Measurements from ENCODE around the gene ABCA3.

The ABCA3 gene

DNA sequence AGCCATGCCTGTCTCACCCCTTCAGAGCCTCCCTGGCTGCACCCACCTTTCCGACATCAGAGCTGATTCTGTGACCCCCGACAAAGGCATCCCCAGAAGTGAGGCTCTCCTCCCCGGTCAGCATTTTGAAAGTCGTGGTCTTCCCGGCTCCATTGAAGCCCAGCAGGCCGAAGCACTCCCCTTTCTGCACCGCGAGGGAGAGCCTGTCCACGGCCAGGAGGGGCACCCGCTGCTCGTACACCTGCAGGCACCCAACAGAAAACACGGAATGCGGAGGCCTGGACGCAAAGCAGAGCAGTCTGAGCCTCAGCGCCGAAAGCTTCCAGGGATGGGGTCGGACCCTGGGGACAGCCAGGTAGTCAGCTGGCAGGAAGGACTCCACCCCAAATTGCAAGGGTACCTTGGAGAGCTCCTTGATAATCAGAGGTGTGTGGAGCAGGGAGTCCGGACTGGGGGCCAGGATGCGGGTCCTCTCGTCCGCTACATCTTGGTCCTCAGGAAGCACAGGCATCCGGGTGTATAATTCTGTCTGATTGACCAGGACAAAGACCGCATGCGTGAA lies 59.5 kb downstream of the ABCA3 start:
- Histone ChIP-seq H3K27me3 (ENCODE audit: control insufficient read depth, insufficient read depth, low read length, poor library complexity, severe bottlenecking) (no peaks in the 10 kb centered on the region), H3K4me1 (ENCODE audit: control insufficient read depth, insufficient read depth, low read length) (no peaks in the 10 kb centered on the region), H3K4me3 (ENCODE audit: insufficient read depth, low read depth, low read length) (no peak overlapping the region), H3K36me3 (ENCODE audit: control insufficient read depth, insufficient read depth, low read length) (no peaks in the 10 kb centered on the region), H3K9me3 (ENCODE audit: control insufficient read depth, low read length) (no peaks in the 10 kb centered on the region), H3K27ac (ENCODE audit: insufficient read depth, low read depth, low read length, poor library complexity, severe bottlenecking) (no peak overlapping the region)
- WGBS, 2 experiments = 90 to 91% methylated on average over 24 of the region's 24 CpGs

DNA sequence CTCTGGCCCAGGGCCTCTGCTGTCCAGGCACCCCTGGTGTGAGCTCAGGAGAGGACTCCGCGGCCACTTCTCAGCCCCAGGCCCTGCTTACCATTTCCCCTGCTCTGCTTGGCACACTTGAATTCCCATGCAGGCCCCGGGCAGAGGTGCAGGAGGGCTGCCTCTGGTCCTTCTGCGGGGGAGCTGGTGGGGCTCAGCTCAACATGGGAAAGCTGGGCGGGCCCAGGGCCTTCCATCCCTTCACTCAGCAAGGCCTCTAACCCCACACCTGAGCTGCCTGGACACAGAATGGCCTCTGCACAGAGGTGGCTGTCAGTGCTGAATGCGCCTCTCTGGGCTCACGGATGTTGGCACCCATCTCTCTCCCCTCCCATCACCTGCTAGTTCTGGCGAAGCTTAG lies 60.1 kb downstream of the ABCA3 start:
- 92 to 93% methylated on average over 8 of the region's 8 CpGs for WGBS, 2 experiments
- Histone ChIP-seq H3K27me3 (ENCODE audit: control insufficient read depth, insufficient read depth, low read length, poor library complexity, severe bottlenecking) (no peaks in the 10 kb centered on the region), H3K27ac (ENCODE audit: insufficient read depth, low read depth, low read length, poor library complexity, severe bottlenecking) (no peak overlapping the region), H3K4me1 (ENCODE audit: control insufficient read depth, insufficient read depth, low read length) (no peaks in the 10 kb centered on the region), H3K9me3 (ENCODE audit: control insufficient read depth, low read length) (no peaks in the 10 kb centered on the region), H3K4me3 (ENCODE audit: insufficient read depth, low read depth, low read length) (no peak overlapping the region), H3K36me3 (ENCODE audit: control insufficient read depth, insufficient read depth, low read length) (no peaks in the 10 kb centered on the region)

DNA sequence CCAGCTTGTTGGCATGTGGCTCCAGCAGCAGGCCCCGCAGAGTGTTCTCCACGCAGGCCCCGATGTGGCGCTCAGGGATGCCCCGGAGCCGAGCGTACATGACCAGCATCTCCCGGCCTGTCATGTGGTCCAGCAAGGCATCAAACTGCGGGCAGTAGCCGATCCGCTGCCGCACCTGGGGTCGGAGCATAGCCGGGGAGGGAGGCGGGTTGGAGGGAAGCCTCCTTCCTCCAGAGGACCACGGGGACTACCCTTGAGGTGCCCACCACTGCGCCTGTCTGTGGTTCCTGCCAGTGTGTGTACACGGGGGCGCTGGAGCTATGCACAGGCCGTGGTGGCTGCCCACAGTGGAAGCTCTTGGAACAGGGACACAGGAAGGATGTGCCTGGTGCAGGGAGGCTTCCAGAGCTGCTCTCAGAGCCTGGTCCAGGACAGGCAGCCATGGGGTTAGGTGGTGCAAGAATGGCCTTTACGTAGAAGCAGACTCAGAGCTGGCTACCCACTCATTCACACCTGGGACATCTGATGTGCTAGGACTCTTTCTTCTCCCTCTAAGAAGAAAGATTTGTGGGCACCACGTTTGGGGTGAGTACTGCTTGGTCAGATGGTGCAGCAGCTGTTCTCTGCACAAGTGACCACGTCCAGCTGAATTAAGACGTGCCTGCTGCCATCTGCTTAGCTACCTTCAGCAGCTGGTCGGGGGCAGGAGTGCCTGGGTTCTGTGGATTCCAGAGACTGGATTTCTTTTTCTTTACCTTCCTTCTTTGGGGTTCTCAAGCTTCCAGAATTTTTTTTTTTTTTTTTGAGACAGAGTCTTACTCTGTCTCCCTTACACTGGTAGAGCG lies 61.4 kb downstream of the ABCA3 start:
- H3K4me1 ChIP-seq (ENCODE audit: control insufficient read depth, insufficient read depth, low read length) = no peaks in the 10 kb centered on the region
- H3K9me3 ChIP-seq (ENCODE audit: control insufficient read depth, low read length) = no peaks in the 10 kb centered on the region
- no peaks in the 10 kb centered on the region for H3K36me3 ChIP-seq (ENCODE audit: control insufficient read depth, insufficient read depth, low read length)
- no peak overlapping the region for H3K27ac ChIP-seq (ENCODE audit: insufficient read depth, low read depth, low read length, poor library complexity, severe bottlenecking)
- H3K4me3 ChIP-seq (ENCODE audit: insufficient read depth, low read depth, low read length) = no peak overlapping the region
- H3K27me3 ChIP-seq (ENCODE audit: control insufficient read depth, insufficient read depth, low read length, poor library complexity, severe bottlenecking) = no peaks in the 10 kb centered on the region
- WGBS, 2 experiments = 90 to 91% methylated on average over 26 of the region's 26 CpGs

DNA sequence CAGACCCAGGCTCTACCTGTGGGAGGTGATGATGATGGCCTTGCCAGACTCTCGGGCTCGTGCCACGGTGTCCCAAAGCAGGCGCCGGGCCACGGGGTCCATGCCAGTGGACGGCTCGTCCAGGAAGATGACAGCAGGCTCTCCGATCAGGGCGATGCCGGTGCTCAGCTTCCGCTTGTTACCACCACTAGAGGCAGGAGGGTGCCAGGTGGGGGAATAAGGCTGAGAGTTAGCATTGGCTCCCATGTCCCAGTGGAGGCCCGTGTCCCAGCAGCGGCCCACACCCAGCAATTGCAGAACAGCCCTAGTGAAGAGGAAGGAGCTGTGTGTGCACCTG lies 62.3 kb downstream of the ABCA3 start:
- Histone ChIP-seq H3K27me3 (ENCODE audit: control insufficient read depth, insufficient read depth, low read length, poor library complexity, severe bottlenecking) (no peaks in the 10 kb centered on the region), H3K36me3 (ENCODE audit: control insufficient read depth, insufficient read depth, low read length) (no peaks in the 10 kb centered on the region), H3K4me1 (ENCODE audit: control insufficient read depth, insufficient read depth, low read length) (no peaks in the 10 kb centered on the region), H3K9me3 (ENCODE audit: control insufficient read depth, low read length) (no peaks in the 10 kb centered on the region), H3K27ac (ENCODE audit: insufficient read depth, low read depth, low read length, poor library complexity, severe bottlenecking) (no peak overlapping the region), H3K4me3 (ENCODE audit: insufficient read depth, low read depth, low read length) (no peak overlapping the region)
- 86 to 87% methylated on average over 14 of the region's 14 CpGs for WGBS, 2 experiments

DNA sequence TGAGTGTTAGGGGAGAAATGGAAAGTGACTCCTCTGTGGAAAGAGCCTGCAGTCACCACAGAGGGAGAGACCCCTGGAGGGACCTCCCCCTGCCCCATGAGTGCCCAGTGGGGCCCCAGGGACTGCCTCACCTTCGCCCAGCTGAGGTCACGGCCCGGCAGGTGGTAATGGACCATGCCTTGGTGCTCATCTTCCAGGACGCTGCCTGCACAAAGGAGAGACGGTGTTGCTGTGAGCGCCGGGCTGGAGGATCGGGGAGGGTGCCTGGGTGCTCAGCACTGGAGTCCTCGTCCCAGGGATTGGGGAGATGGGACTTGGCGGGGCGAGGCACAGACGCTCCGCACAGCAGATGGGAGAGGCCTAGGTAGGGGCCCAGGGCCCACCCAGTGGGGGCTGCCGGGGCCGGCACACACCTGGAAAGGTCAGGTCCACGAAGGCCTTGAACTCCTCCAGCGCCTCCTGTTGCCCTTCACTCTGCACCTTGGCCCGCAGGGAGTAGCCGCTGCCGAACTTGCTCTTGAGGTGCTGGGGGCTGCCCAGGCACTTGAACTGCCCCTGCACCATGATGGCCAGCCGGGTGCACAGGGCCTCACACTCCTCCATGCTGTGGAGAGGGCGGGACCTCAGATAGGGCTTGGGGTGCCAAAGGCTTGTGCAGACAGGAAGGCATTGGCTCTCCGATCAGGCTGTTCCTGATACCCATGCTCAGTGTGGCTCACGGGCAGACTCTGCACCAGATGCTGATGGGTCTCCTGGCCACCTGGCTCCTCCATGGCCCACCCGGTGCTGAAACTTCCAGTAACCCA lies 62.9 kb downstream of the ABCA3 start:
- Histone ChIP-seq H3K9me3 (ENCODE audit: control insufficient read depth, low read length) (no peaks in the 10 kb centered on the region), H3K27me3 (ENCODE audit: control insufficient read depth, insufficient read depth, low read length, poor library complexity, severe bottlenecking) (no peaks in the 10 kb centered on the region), H3K4me3 (ENCODE audit: insufficient read depth, low read depth, low read length) (no peak overlapping the region), H3K27ac (ENCODE audit: insufficient read depth, low read depth, low read length, poor library complexity, severe bottlenecking) (no peak overlapping the region), H3K4me1 (ENCODE audit: control insufficient read depth, insufficient read depth, low read length) (no peaks in the 10 kb centered on the region), H3K36me3 (ENCODE audit: control insufficient read depth, insufficient read depth, low read length) (no peaks in the 10 kb centered on the region)
- WGBS, 2 experiments = 95 to 97% methylated on average over 25 of the region's 25 CpGs

DNA sequence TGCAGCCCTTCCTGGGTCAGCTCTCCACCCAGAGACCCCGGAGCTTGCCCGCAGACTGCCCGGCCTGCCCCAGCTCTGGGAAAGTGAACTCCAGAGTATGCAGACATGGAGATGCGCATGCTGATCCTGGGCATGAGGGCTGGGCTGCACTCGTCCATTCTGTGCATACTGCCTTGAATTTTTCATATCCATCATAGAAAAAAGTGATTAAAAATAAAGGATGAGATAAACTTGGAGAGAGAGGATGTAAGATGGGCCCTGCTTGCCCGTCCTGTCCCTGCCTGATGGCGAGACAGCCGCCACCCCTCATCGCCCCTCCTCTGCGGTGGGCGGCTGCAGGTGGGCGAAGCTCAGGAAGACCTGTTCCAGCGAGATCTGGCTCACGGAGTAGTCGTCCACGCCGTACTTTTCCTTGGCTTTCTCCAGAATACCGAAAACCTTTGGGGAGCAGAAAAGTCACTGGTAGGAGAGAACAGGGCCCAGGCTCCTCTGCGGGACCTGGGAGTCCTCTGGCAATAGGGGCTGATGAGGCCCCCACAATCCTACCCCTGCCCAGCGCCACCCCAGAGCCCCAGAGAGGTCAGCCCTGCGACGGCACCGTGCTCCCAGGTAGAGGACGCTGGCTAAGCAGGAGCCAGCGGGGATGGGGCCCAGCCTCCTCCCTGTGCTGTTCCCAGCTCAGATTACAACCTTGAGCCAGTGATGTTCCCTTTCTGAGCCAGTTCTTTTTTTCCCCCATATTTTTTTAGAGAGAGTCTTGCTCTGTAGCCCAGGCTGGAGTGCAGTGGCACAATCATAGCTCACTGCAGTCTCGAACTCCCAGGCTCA lies 63.9 kb downstream of the ABCA3 start:
- Histone ChIP-seq H3K27ac (ENCODE audit: insufficient read depth, low read depth, low read length, poor library complexity, severe bottlenecking) (no peak overlapping the region), H3K4me1 (ENCODE audit: control insufficient read depth, insufficient read depth, low read length) (no peaks in the 10 kb centered on the region), H3K36me3 (ENCODE audit: control insufficient read depth, insufficient read depth, low read length) (no peaks in the 10 kb centered on the region), H3K4me3 (ENCODE audit: insufficient read depth, low read depth, low read length) (no peak overlapping the region), H3K9me3 (ENCODE audit: control insufficient read depth, low read length) (no peaks in the 10 kb centered on the region), H3K27me3 (ENCODE audit: control insufficient read depth, insufficient read depth, low read length, poor library complexity, severe bottlenecking) (no peaks in the 10 kb centered on the region)
- 86 to 88% methylated on average over 25 to 26 of the region's 26 CpGs for WGBS, 2 experiments

DNA sequence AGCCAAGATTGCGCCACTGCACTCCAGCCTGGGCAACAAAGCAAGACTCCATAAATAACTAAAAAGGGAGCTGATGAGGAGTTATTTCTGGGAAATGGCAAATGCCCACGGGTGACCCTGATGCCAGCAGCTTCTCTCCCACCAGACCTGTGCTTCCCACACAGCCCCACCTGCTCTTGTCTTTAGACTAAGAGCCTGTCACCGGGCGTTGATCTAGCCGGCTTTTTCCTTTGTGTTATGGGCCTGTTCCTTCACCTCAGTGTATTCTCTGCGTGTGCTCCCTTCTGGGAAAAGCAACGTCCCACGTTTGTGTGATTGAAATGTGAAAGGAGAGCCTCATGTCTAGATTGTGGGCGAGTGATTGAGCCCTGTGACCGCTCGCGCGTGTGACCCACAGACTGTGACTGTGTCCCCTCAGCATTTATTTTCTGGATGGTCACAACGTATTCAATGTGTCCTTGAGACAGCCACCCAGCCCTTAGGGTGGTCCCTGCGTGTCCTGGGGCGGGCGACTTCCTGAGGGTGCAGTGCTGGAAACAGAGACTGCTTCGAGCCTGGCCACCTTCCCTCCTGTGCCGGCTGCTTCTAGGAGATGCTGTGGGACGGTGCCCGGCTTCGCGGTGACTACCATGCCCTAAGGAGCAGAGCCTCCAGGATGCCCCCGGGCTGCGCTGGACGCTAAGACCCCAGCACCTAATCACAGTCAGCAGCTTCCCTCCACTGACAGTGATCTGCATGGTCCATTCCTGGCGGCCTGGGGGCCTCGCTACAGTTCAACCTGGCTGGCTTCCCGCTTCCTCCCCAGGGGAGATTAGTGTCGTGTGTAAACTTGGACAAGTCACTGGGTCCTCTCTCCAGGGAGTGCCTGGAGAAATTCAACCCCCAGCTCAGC lies 64.8 kb downstream of the ABCA3 start:
- Histone ChIP-seq H3K27me3 (ENCODE audit: control insufficient read depth, insufficient read depth, low read length, poor library complexity, severe bottlenecking) (no peaks in the 10 kb centered on the region), H3K27ac (ENCODE audit: insufficient read depth, low read depth, low read length, poor library complexity, severe bottlenecking) (no peak overlapping the region), H3K36me3 (ENCODE audit: control insufficient read depth, insufficient read depth, low read length) (no peaks in the 10 kb centered on the region), H3K9me3 (ENCODE audit: control insufficient read depth, low read length) (no peaks in the 10 kb centered on the region), H3K4me1 (ENCODE audit: control insufficient read depth, insufficient read depth, low read length) (peaks cover 1% of the 10 kb centered on the region), H3K4me3 (ENCODE audit: insufficient read depth, low read depth, low read length) (no peak overlapping the region)
- WGBS, 2 experiments = 89 to 90% methylated on average over 30 of the region's 30 CpGs

DNA sequence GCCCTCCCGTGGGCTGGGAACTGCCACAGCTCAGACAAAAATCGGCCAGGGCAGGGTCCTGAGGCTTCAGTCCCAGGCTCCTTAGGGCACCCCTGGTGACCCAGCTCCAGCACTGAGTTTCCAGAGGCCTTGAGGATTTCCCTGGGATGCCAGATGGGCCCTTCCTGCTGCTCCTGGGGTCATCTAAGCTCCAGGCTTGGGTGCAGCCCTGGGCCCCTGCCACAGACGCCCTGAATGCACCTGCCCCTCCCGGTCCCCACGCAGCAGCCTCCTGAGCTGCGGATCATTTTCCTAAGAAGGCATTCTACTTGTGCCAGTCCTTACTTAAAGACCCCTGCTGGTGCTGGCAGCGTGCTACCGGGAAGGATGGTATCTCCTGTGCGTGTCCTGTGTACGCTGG lies 66.6 kb downstream of the ABCA3 start:
- WGBS, 2 experiments = 91% methylated on average over 10 of the region's 10 CpGs
- peaks cover 12% of the 10 kb centered on the region for H3K4me1 ChIP-seq (ENCODE audit: control insufficient read depth, insufficient read depth, low read length)

DNA sequence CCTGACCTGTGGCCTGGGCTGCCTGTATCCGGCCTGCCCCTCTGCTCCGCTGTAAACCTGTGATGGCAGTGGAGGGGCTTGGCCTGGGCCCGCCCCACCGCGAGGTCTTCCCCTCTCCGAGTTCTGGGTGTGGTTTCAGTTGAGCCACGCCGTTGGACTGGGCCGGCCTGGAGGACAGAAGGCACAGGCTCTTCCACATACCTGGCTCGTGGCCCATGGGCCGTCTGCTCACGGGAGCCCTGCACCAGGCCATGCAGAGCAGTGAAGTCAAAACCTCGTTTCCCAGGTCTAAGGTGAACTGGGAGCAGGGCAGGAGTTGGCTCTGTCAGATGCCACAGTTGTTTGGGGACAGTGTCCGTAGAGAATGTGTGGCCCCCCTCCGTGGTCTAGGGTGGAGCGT lies 67.0 kb downstream of the ABCA3 start:
- no peak overlapping the region for H3K4me3 ChIP-seq (ENCODE audit: insufficient read depth, low read depth, low read length)
- 93 to 94% methylated on average over 16 of the region's 16 CpGs for WGBS, 2 experiments
- H3K27me3 ChIP-seq (ENCODE audit: control insufficient read depth, insufficient read depth, low read length, poor library complexity, severe bottlenecking) = no peaks in the 10 kb centered on the region
- H3K36me3 ChIP-seq (ENCODE audit: control insufficient read depth, insufficient read depth, low read length) = no peaks in the 10 kb centered on the region
- H3K9me3 ChIP-seq (ENCODE audit: control insufficient read depth, low read length) = no peaks in the 10 kb centered on the region
- H3K27ac ChIP-seq (ENCODE audit: insufficient read depth, low read depth, low read length, poor library complexity, severe bottlenecking) = no peak overlapping the region
- peaks cover 12% of the 10 kb centered on the region for H3K4me1 ChIP-seq (ENCODE audit: control insufficient read depth, insufficient read depth, low read length)

More for the DNA sequence above, 66.6 kb downstream of the ABCA3 start:
- H3K36me3 ChIP-seq (ENCODE audit: control insufficient read depth, insufficient read depth, low read length) = no peaks in the 10 kb centered on the region
- H3K9me3 ChIP-seq (ENCODE audit: control insufficient read depth, low read length) = no peaks in the 10 kb centered on the region
- no peak overlapping the region for H3K4me3 ChIP-seq (ENCODE audit: insufficient read depth, low read depth, low read length)
- H3K27me3 ChIP-seq (ENCODE audit: control insufficient read depth, insufficient read depth, low read length, poor library complexity, severe bottlenecking) = no peaks in the 10 kb centered on the region
- H3K27ac ChIP-seq (ENCODE audit: insufficient read depth, low read depth, low read length, poor library complexity, severe bottlenecking) = no peak overlapping the region
